Mesothelial cell of epicardium (in vitro differentiated cells): ENCODE measurements around the gene MARCHF3. TPM values are rescaled to one million over a fixed set of nuclear protein-coding genes. Genes with fewer than 3 reads are reported as not detected.
A peak's percentile ranks its signal among the peaks of the same experiment; 100 is the strongest.
"Not testable (repeated sequence)": the region's sequence is repeated elsewhere in the genome, so short reads cannot be mapped to it uniquely, and the experiment has no call there.

Source experiments
- DNase-seq, 2 experiments: peaks; one replicate each; pipeline ENCODE4 v3.0.0; 2021; ENCODE audit warnings: low spot score in 2 of 2; ENCODE audit not compliant: unreplicated experiment in 2 of 2
- H3K27ac Mint-ChIP-seq: 2 replicates; pipeline ENCODE4 v1.8.0; 2021; ENCODE audit warnings: mixed read lengths
- H3K27me3 Mint-ChIP-seq: 2 replicates; pipeline ENCODE4 v1.8.0; 2021; ENCODE audit warnings: low read depth, mixed read lengths
- H3K36me3 Mint-ChIP-seq: 2 replicates; pipeline ENCODE4 v1.8.0; 2021; ENCODE audit warnings: mixed read lengths
- H3K4me1 Mint-ChIP-seq: 2 replicates; pipeline ENCODE4 v1.8.0; 2021; ENCODE audit warnings: mixed read lengths
- H3K4me3 Mint-ChIP-seq: 2 replicates; pipeline ENCODE4 v1.8.0; 2021; ENCODE audit warnings: mild to moderate bottlenecking, moderate library complexity, mixed read lengths
- H3K9me3 Mint-ChIP-seq: 2 replicates; pipeline ENCODE4 v1.8.0; 2021; ENCODE audit warnings: mixed read lengths
- CTCF ChIP-seq: fragments of 200-600 bp; sonication (generic); IDR thresholded peaks from one replicate; pipeline ENCODE4 v1.5.0; 2021; ENCODE audit warnings: antibody characterized with exemption; ENCODE audit not compliant: unreplicated experiment
- total RNA-seq: library from RNA; stranded (reverse); gene quantifications from 3 replicates; pipeline ENCODE4 v1.2.1, GENCODE V29; 2021

The MARCHF3 gene
- total RNA-seq, 1 donor from 2014 or later: 9.4 TPM

GRCh38 chr5:126896170-126896702 lies 134.1 kb downstream of the MARCHF3 start:
- no peak for TF ChIP-seq CTCF
- H3K27ac Mint-ChIP-seq: no peak overlapping the region
- H3K36me3 Mint-ChIP-seq: peaks cover 1% of the 10 kb centered on the region
- DNase-seq: no peak
- no peak overlapping the region for H3K4me3 Mint-ChIP-seq
- H3K4me1 Mint-ChIP-seq: peaks cover 10% of the 10 kb centered on the region
- no peaks in the 10 kb centered on the region for H3K27me3 Mint-ChIP-seq
- H3K9me3 Mint-ChIP-seq: no peaks in the 10 kb centered on the region

GRCh38 chr5:126895712-126896111 lies 134.6 kb downstream of the MARCHF3 start:
- H3K27ac Mint-ChIP-seq, H3K4me3 Mint-ChIP-seq, H3K9me3 Mint-ChIP-seq, H3K36me3 Mint-ChIP-seq, DNase-seq, H3K4me1 Mint-ChIP-seq, H3K27me3 Mint-ChIP-seq: not testable (repeated sequence)

- not testable (repeated sequence) for H3K27ac Mint-ChIP-seq, H3K27me3 Mint-ChIP-seq, H3K9me3 Mint-ChIP-seq, H3K4me3 Mint-ChIP-seq, DNase-seq, H3K4me1 Mint-ChIP-seq, H3K36me3 Mint-ChIP-seq
Measured at GRCh38 chr5:126890414-126890813, 139.9 kb downstream of the MARCHF3 start.

DNA sequence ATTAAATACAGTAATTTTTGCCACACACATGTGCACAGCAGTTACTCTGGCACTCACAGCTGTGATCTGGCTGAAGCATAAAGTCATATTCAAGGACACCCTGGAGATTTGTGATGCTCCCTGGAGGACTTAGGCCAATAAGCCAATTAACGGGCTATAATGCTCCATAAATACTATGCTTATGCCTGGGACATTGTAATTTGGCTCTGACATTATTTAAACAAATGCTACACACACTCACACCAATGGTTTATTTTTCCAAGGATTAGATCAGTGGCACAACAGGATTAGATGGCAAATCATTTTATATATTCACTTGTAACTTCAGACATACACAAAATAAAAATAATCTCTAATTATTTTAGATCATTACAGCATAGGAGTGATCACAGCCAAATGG lies 142.2 kb downstream of the MARCHF3 start:
- H3K36me3 Mint-ChIP-seq: no peaks in the 10 kb centered on the region
- DNase-seq: no peak
- no peak overlapping the region for H3K27ac Mint-ChIP-seq
- H3K9me3 Mint-ChIP-seq: no peaks in the 10 kb centered on the region
- H3K4me1 Mint-ChIP-seq: peaks cover 22% of the 10 kb centered on the region
- TF ChIP-seq CTCF: no peak
- no peaks in the 10 kb centered on the region for H3K27me3 Mint-ChIP-seq
- no peak overlapping the region for H3K4me3 Mint-ChIP-seq

DNA sequence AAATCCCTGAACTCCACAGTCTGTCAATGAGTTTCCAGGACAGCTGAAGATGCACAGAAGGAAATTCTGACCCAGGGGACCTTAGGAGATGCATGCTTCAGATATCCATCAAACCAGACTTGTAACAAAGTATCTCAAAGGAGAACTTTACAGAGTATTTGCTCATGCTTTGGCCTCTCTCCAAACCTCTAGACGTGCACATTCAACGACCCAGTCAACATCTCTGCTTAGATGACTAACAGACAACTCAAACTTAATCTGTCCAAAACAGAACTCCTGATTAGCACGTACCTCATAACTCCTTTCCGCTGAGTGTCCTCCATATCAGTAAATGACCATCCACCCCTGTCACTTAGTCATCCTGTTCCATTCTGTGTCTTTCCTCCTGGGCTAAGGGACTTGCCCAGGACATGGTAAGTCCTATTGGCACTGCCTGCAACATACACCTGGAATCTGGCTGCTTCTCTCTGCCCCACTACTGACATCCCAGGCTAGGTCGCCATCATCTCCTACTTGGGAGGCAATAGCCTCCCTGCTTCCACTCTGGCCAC lies 146.0 kb downstream of the MARCHF3 start:
- Mint-ChIP-seq H3K27ac (peak overlapping the region; percentile 32), H3K9me3 (no peaks in the 10 kb centered on the region), H3K36me3 (no peaks in the 10 kb centered on the region), H3K27me3 (no peaks in the 10 kb centered on the region), H3K4me1 (peaks cover 24% of the 10 kb centered on the region), H3K4me3 (no peak overlapping the region)
- no peak for DNase-seq
- no peak for TF ChIP-seq CTCF

- H3K4me1 Mint-ChIP-seq: peaks cover 24% of the 10 kb centered on the region
- H3K4me3 Mint-ChIP-seq: no peak overlapping the region
- H3K27me3 Mint-ChIP-seq: no peaks in the 10 kb centered on the region
- no peaks in the 10 kb centered on the region for H3K36me3 Mint-ChIP-seq
- TF ChIP-seq CTCF: no peak
- DNase-seq: no peak
- H3K9me3 Mint-ChIP-seq: no peaks in the 10 kb centered on the region
- H3K27ac Mint-ChIP-seq: peak overlapping the region; percentile 32
Measured at GRCh38 chr5:126883564-126884245, 146.7 kb downstream of the MARCHF3 start.
